Measurements from ENCODE around the gene KIF3B. TPM values are rescaled to one million over a fixed set of nuclear protein-coding genes. Genes with fewer than 3 reads are reported as not detected.

Gene KIF3B
- total RNA-seq, 2 donors from 2014 or later, result 20.7 to 30.7 TPM

DNA sequence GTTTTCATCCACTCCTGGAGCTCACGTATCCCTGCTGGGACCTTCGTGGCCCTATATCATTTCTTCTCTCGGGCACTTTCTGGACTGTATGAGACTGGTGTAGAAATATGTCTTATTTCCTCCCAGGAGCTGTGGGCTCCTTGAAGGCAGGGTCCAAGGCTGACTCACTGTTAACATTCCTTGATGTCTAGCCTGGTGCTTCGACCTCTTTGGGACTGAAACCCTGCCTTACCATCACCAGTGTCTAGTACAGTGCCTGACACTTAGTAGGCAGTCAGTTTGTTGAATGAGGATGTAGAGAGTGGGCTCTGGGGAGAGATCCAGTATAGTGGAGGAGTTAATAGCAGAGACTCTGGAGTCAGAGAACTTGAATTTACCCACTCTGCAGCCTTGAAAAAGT, 46.2 kb upstream of the KIF3B start:
- DNase-seq (ENCODE audit: low spot score), result no peak
- no peak for ATAC-seq (ENCODE audit: insufficient number of reproducible peaks, low FRiP score, low read depth)
- no peaks in the 10 kb centered on the region for H3K4me1 ChIP-seq (ENCODE audit: control insufficient read depth in 1 of 2, low read depth in 2 of 2)
- TF ChIP-seq, protein P1, sequence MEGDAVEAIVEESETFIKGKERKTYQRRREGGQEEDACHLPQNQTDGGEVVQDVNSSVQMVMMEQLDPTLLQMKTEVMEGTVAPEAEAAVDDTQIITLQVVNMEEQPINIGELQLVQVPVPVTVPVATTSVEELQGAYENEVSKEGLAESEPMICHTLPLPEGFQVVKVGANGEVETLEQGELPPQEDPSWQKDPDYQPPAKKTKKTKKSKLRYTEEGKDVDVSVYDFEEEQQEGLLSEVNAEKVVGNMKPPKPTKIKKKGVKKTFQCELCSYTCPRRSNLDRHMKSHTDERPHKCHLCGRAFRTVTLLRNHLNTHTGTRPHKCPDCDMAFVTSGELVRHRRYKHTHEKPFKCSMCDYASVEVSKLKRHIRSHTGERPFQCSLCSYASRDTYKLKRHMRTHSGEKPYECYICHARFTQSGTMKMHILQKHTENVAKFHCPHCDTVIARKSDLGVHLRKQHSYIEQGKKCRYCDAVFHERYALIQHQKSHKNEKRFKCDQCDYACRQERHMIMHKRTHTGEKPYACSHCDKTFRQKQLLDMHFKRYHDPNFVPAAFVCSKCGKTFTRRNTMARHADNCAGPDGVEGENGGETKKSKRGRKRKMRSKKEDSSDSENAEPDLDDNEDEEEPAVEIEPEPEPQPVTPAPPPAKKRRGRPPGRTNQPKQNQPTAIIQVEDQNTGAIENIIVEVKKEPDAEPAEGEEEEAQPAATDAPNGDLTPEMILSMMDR (IDR thresholded peaks at IDR 0.05), result no peak
- no peaks in the 10 kb centered on the region for H3K27me3 ChIP-seq (replicated peaks; ENCODE audit: insufficient read depth)
- H3K36me3 ChIP-seq, result peaks cover 42% of the 10 kb centered on the region
- H3K9me3 ChIP-seq, result no peaks in the 10 kb centered on the region
- no peak overlapping the region for H3K4me3 ChIP-seq
- H3K27ac ChIP-seq, result no peak overlapping the region

DNA sequence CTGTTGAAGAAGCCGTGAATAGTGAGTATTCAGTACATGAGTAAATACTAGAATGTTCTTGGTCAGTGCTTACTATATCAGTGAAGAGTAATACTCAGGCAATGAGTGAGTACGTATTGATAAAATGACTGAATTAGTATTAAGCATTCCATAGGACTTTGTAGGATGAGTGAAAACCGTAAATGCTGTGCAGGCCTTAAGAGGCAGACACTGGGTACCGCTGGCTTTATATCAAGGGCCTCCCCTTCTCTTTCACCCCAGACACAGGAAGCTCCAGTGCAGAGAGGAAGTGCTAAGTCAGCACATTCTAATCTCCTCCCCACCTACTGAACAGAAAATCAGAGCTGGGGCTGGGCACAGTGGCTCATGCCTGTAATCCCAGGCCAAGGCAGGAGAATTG, 45.6 kb upstream of the KIF3B start:
- ATAC-seq (ENCODE audit: insufficient number of reproducible peaks, low FRiP score, low read depth), result no peak
- H3K4me1 ChIP-seq (ENCODE audit: control insufficient read depth in 1 of 2, low read depth in 2 of 2), result no peaks in the 10 kb centered on the region
- H3K9me3 ChIP-seq, result no peaks in the 10 kb centered on the region
- no peak overlapping the region for H3K4me3 ChIP-seq
- DNase-seq (ENCODE audit: low spot score), result no peak
- H3K27me3 ChIP-seq (replicated peaks; ENCODE audit: insufficient read depth), result no peaks in the 10 kb centered on the region
- no peak overlapping the region for H3K27ac ChIP-seq
- TF ChIP-seq, protein P1 (IDR thresholded peaks at IDR 0.05), result no peak
- H3K36me3 ChIP-seq, result peaks cover 40% of the 10 kb centered on the region

DNA sequence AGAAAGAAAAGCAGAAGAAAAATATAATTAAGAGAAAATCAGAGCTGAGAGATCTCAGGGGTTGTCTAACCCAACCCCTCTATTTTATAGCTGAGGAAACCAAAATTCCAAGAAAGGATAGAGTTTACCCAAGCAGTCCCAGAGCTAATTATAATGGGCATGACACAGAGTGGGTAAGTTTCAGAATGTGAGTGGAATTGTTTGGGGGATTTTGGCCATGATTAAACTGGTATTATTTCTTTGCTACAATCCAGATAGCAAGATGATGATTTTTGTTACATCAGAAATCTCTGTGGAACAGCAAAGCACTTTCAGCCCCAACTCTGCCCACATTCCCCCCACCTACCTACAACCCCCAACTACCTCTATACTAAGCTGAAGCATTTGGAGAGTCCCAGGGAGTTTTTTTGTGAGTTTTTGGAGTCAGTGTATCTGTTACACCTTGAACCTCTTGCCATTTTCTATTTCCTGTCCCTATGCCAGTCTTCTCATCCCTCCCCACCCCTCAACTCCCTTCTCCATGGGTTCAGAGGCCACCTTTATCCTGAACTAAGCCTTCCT, 45.0 kb upstream of the KIF3B start:
- H3K36me3 ChIP-seq, result peaks cover 38% of the 10 kb centered on the region
- no peaks in the 10 kb centered on the region for H3K9me3 ChIP-seq
- H3K4me1 ChIP-seq (ENCODE audit: control insufficient read depth in 1 of 2, low read depth in 2 of 2), result no peaks in the 10 kb centered on the region
- DNase-seq (ENCODE audit: low spot score), result no peak
- TF ChIP-seq, protein P1 (IDR thresholded peaks at IDR 0.05), result no peak
- no peak for ATAC-seq (ENCODE audit: insufficient number of reproducible peaks, low FRiP score, low read depth)
- no peak overlapping the region for H3K4me3 ChIP-seq
- no peaks in the 10 kb centered on the region for H3K27me3 ChIP-seq (replicated peaks; ENCODE audit: insufficient read depth)
- no peak overlapping the region for H3K27ac ChIP-seq

DNA sequence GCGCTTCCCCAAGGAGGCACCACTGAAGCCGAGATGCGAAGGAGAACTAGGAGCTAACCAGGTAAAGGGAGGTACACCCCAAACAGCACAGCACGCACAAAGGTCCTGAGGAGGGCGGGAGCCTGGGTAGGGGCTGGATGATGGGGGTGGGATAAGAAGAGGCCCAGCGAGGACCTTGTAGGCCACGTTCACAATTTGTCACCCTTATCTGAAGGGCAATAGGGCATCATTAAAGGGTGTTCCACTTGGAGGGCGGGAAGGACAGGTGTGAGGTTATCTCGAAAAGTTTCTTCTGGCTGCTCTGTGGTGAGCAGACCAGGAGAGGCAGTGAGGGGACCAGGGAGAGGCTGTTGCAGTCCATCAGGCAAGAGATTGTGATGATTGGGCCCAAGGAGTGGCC, 44.2 kb upstream of the KIF3B start:
- no peak overlapping the region for H3K27ac ChIP-seq
- H3K9me3 ChIP-seq, result no peaks in the 10 kb centered on the region
- H3K4me3 ChIP-seq, result no peak overlapping the region
- DNase-seq (ENCODE audit: low spot score) (no peak), ATAC-seq (ENCODE audit: insufficient number of reproducible peaks, low FRiP score, low read depth) (no peak)
- TF ChIP-seq, protein P1 (IDR thresholded peaks at IDR 0.05), result no peak
- H3K27me3 ChIP-seq (replicated peaks; ENCODE audit: insufficient read depth), result no peaks in the 10 kb centered on the region
- H3K36me3 ChIP-seq, result peaks cover 38% of the 10 kb centered on the region
- no peaks in the 10 kb centered on the region for H3K4me1 ChIP-seq (ENCODE audit: control insufficient read depth in 1 of 2, low read depth in 2 of 2)

DNA sequence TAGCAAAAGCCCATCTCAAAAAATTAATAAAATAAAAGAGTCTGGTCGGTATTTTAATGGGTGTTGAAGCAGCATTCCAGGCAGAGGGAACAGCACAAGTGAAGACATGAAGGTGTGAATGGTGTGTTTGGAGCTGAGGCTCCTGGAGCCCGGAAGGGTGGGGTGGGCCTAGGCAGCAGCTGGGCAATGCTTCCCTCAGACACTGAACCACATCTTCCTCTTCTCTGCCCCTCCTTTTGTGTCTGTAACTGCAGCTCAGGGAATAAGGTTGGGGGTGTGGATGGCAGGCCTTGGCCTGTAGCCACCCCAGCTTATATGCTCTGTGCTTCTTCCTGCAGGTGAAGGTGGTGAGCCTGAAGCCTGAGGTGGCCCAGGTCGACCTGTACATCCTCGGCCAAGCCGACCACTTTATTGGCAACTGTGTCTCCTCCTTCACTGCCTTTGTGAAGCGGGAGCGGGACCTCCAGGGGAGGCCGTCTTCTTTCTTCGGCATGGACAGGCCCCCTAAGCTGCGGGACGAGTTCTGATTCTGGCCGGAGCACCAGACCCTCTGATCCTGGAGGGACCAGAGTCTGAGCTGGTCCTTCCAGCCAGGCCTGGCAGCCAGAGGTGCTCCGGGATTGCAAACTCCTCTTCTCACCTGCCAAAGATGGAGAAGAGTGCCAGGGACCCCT, 43.2 kb upstream of the KIF3B start:
- Histone ChIP-seq H3K9me3 (no peaks in the 10 kb centered on the region), H3K27ac (no peak overlapping the region), H3K36me3 (peaks cover 38% of the 10 kb centered on the region), H3K27me3 (replicated peaks; ENCODE audit: insufficient read depth) (no peaks in the 10 kb centered on the region), H3K4me1 (ENCODE audit: control insufficient read depth in 1 of 2, low read depth in 2 of 2) (no peaks in the 10 kb centered on the region), H3K4me3 (no peak overlapping the region)
- ATAC-seq (ENCODE audit: insufficient number of reproducible peaks, low FRiP score, low read depth), result no peak
- TF ChIP-seq, protein P1 (IDR thresholded peaks at IDR 0.05), result no peak
- no peak for DNase-seq (ENCODE audit: low spot score)

Data from thoracic aorta (tissue), 2 donors.